CD8-positive, alpha-beta memory T cell (primary cell): ENCODE data around the gene GUCY1A2. TPM values are rescaled to one million over a fixed set of nuclear protein-coding genes. Genes with fewer than 3 reads are reported as not detected.

ENCODE experiments used
- CTCF ChIA-PET: fragments of 350-600 bp; sonication (Branson Sonifier 250); formaldehyde crosslinking; loops from one replicate; lab custom pipeline; 2021; ENCODE audit warnings: antibody characterized with exemption; lab: Charles Lee
- POLR2A ChIA-PET: fragments of 350-600 bp; sonication (Branson Sonifier 250); formaldehyde crosslinking; loops from one replicate; lab custom pipeline; 2021; ENCODE audit warnings: antibody characterized with exemption; lab: Charles Lee
- DNase-seq, 5 donors: peaks; one replicate each; pipeline versions ENCODE4 v3.0.0 to v3.0.0-alpha.2; 2020 to 2022; ENCODE audit warnings: mixed read lengths in 1 of 5
- H3K27ac ChIP-seq: one replicate; pipeline ENCODE4 v1.7.0; 2013; ENCODE audit warnings: low read depth, mild to moderate bottlenecking, low read length, moderate library complexity
- H3K27me3 ChIP-seq: 2 replicates; pipeline ENCODE4 v1.7.0; 2013; ENCODE audit warnings: low read length, mild to moderate bottlenecking; ENCODE audit not compliant: insufficient read depth, poor library complexity, severe bottlenecking
- H3K36me3 ChIP-seq: 2 replicates; pipeline ENCODE4 v1.7.0; 2013; ENCODE audit warnings: mild to moderate bottlenecking, low read length, moderate library complexity; ENCODE audit not compliant: insufficient read depth
- H3K4me1 ChIP-seq: 2 replicates; pipeline ENCODE4 v1.7.0; 2013; ENCODE audit warnings: mild to moderate bottlenecking, low read length, moderate library complexity; ENCODE audit not compliant: insufficient read depth
- H3K4me3 ChIP-seq: 2 replicates; pipeline ENCODE4 v1.7.0; 2013; ENCODE audit warnings: mild to moderate bottlenecking, low read length
- H3K9me3 ChIP-seq: 2 replicates; pipeline ENCODE4 v1.7.0; 2013; ENCODE audit warnings: mild to moderate bottlenecking, low read length
- H3K27ac Mint-ChIP-seq, 8 donors: one replicate each; pipeline ENCODE4 v1.8.0; 2020 to 2021; ENCODE audit warnings: mixed read lengths in 8 of 8, mild to moderate bottlenecking in 6 of 8, inconsistent platforms in 3 of 8, moderate library complexity in 3 of 8
- H3K27me3 Mint-ChIP-seq, 2 donors: one replicate each; pipeline ENCODE4 v1.8.0; 2020 to 2021; ENCODE audit warnings: mixed read lengths in 2 of 2, mild to moderate bottlenecking in 1 of 2, moderate library complexity in 1 of 2
- H3K36me3 Mint-ChIP-seq, 3 donors: one replicate each; pipeline ENCODE4 v1.8.0; 2020 to 2021; ENCODE audit warnings: mixed read lengths in 3 of 3, inconsistent platforms in 1 of 3, mild to moderate bottlenecking in 1 of 3
- H3K4me1 Mint-ChIP-seq, 3 donors: one replicate each; pipeline ENCODE4 v1.8.0; 2020 to 2021; ENCODE audit warnings: mixed read lengths in 3 of 3, inconsistent platforms in 1 of 3, mild to moderate bottlenecking in 1 of 3
- H3K4me3 Mint-ChIP-seq, 7 donors: one replicate each; pipeline ENCODE4 v1.8.0; 2020 to 2021; ENCODE audit warnings: mixed read lengths in 7 of 7, mild to moderate bottlenecking in 6 of 7, moderate library complexity in 4 of 7, inconsistent platforms in 2 of 7
- H3K9me3 Mint-ChIP-seq, 5 donors: one replicate each; pipeline ENCODE4 v1.8.0; 2020 to 2022; ENCODE audit warnings: mixed read lengths in 5 of 5, mild to moderate bottlenecking in 3 of 5, moderate library complexity in 2 of 5, inconsistent platforms in 1 of 5
- polyA plus RNA-seq: library from polyadenylated mRNA; unstranded; fragments of 300-500 nt; fragmentation: Illumina TruSeq; gene quantifications from one replicate; pipeline ENCODE4 v1.2.3, GENCODE V29; 2021
- total RNA-seq, 2 experiments: library from RNA; stranded (reverse); gene quantifications; one replicate each; pipeline ENCODE4 v1.2.3, GENCODE V29; 2021

The GUCY1A2 gene
- total and polyA plus RNA-seq, 3 experiments from 2014 or later, result not detected

DNA sequence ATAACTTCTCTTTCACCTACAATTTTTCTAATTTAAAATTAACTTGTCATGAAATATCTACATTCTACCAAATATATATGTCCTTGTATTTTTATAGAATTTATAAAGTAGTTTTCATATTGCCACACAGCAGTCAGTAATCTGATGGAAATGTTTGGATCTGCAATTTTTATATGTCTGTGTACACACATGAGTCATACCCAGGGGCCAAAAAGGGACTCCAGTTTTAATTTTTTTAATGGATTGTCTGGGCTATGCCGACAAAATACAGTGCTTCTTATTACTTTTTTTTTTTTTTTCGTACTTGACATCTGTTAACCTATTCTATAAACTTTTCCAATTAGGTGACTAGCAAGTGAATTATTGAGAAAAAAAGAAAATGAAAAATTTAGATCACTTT is 6.3 kb downstream of the GUCY1A2 start:
- peaks cover 14 to 22% of the 10 kb centered on the region in 2 donors for H3K27me3 Mint-ChIP-seq
- CTCF ChIA-PET, result no interaction called here
- H3K27ac ChIP-seq, result no peak overlapping the region
- no peaks in the 10 kb centered on the region for H3K4me1 ChIP-seq
- no peaks in the 10 kb centered on the region for H3K27me3 ChIP-seq
- H3K9me3 ChIP-seq, result no peaks in the 10 kb centered on the region
- POLR2A ChIA-PET, result no interaction called here
- H3K4me1 Mint-ChIP-seq, result peaks cover under 1 to 7% (median 1%) of the 10 kb centered on the region in 3 donors
- no peak for DNase-seq
- peaks cover 0 to under 1% (median 0%) of the 10 kb centered on the region in 3 donors for H3K36me3 Mint-ChIP-seq
- no peak overlapping the region for H3K4me3 ChIP-seq
- H3K9me3 Mint-ChIP-seq, result peaks cover 1 to 16% (median 6%) of the 10 kb centered on the region in 5 donors
- H3K36me3 ChIP-seq, result no peaks in the 10 kb centered on the region
- H3K4me3 Mint-ChIP-seq, result no peak overlapping the region
- H3K27ac Mint-ChIP-seq, result no peak overlapping the region

DNA sequence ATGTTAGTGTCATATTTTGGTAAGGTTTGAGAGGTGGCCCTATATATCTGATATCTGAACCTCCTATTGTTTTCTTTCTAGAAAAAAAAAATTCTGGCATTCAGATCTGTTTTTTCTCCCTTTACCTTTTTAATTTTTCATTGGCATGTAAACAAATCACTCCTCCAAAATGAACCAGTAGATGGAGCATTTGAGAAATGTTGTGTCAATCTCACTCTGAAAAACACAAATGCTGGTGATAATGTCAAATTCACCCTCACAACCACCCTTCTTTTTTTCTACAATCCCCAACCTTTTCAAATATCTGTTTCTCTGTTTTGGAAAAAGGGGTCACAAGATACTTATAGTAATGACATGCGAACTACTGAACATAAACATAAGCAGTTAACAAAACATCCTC is 9.1 kb downstream of the GUCY1A2 start:
- Mint-ChIP-seq H3K9me3 (peaks cover 1 to 11% (median 6%) of the 10 kb centered on the region in 5 donors), H3K4me3 (no peak overlapping the region), H3K27ac (no peak overlapping the region), H3K36me3 (no peaks in the 10 kb centered on the region), H3K4me1 (no peaks in the 10 kb centered on the region), H3K27me3 (peaks cover 0 to 3% of the 10 kb centered on the region in 2 donors)
- POLR2A ChIA-PET, result no interaction called here
- Histone ChIP-seq H3K36me3 (no peaks in the 10 kb centered on the region), H3K4me1 (no peaks in the 10 kb centered on the region), H3K4me3 (no peak overlapping the region), H3K9me3 (no peaks in the 10 kb centered on the region), H3K27ac (no peak overlapping the region), H3K27me3 (no peaks in the 10 kb centered on the region)
- DNase-seq, result no peak
- CTCF ChIA-PET, result no interaction called here

DNA sequence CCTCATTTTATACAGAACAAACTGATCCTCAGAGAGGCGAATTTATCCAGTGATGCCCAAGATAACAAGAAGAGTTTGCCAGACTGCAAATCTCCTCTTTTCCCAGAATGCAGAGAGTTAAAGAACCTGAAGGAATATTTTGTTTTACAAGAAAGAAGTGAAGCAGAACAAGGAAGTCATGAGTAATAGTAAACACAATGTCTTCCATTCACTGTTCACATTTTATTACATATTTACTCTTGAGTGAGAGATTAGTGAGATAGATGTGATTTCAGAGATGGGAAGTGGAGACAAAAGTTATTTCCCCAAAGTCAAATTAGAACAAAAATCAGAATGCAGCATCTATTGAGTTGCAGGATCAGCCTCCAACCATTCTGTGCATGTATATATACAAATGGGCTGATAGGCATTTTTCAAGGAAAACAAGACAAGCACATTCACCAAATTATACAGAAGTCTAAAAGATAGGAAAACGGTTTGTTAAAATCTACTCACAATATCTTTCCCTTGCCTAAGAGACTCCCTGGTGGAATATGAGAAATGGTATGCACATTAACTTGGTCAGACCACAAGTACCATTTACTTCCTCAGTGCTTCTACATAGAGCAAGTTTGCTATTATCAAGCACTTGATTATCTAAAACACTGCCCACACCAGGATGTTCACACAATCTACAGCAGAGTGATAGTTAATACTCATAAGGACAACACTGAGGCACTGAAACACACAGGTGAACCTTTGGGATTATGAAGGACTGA is 12.0 kb downstream of the GUCY1A2 start:
- POLR2A ChIA-PET, result no interaction called here
- H3K4me3 Mint-ChIP-seq, result no peak overlapping the region
- no peaks in the 10 kb centered on the region for H3K36me3 Mint-ChIP-seq
- peaks cover 3 to 10% (median 6%) of the 10 kb centered on the region in 5 donors for H3K9me3 Mint-ChIP-seq
- no peaks in the 10 kb centered on the region for H3K4me1 Mint-ChIP-seq
- CTCF ChIA-PET, result no interaction called here
- no peaks in the 10 kb centered on the region for H3K27me3 Mint-ChIP-seq
- no peak overlapping the region for H3K27ac ChIP-seq
- no peaks in the 10 kb centered on the region for H3K4me1 ChIP-seq
- DNase-seq, result no peak
- no peaks in the 10 kb centered on the region for H3K9me3 ChIP-seq
- H3K4me3 ChIP-seq, result no peak overlapping the region
- H3K27me3 ChIP-seq, result no peaks in the 10 kb centered on the region
- H3K27ac Mint-ChIP-seq, result no peak overlapping the region
- no peaks in the 10 kb centered on the region for H3K36me3 ChIP-seq

DNA sequence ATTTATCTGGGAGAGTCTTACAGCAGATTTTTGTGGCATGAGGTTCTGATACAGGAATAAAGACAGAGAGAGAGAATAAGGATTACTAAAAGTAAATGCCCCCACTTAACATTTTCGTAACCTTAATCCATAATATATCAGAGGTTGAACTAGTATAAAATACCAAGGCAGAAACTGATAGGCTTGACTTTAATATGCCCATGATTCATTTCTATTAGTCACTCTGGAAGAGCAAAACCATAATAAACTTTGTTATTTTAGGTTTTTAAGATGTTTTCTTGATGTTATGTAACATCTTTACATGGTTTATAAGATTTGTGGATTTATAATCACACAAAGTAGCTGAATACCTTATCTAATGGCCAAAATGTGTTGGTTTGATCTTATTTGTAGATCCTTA is 19.1 kb downstream of the GUCY1A2 start:
- no peaks in the 10 kb centered on the region for H3K4me1 Mint-ChIP-seq
- no peak for DNase-seq
- H3K27ac Mint-ChIP-seq, result no peak overlapping the region
- peaks cover 0 to 5% (median 0%) of the 10 kb centered on the region in 5 donors for H3K9me3 Mint-ChIP-seq
- Histone ChIP-seq H3K27me3 (no peaks in the 10 kb centered on the region), H3K27ac (no peak overlapping the region), H3K4me3 (no peak overlapping the region), H3K4me1 (no peaks in the 10 kb centered on the region), H3K36me3 (no peaks in the 10 kb centered on the region), H3K9me3 (no peaks in the 10 kb centered on the region)
- no peak overlapping the region for H3K4me3 Mint-ChIP-seq
- H3K27me3 Mint-ChIP-seq, result no peaks in the 10 kb centered on the region
- ChIA-PET CTCF (no interaction called here), POLR2A (no interaction called here)
- H3K36me3 Mint-ChIP-seq, result no peaks in the 10 kb centered on the region

DNA sequence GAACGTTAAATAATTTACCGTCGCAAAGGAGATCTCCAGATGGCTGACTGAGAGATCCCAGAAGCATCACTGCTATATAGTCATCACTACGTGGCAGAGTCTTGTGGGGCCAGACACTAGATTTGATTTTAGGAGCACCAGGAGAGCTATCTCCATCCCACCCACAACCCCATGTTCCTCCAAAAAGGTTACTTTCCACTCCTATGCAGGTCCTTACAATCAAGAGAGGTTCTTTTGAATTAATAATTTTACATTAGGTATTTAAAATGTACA is 19.4 kb downstream of the GUCY1A2 start:
- H3K36me3 Mint-ChIP-seq, result no peaks in the 10 kb centered on the region
- ChIA-PET POLR2A (no interaction called here), CTCF (no interaction called here)
- no peak overlapping the region for H3K27ac Mint-ChIP-seq
- H3K27ac ChIP-seq, result no peak overlapping the region
- H3K4me1 Mint-ChIP-seq, result no peaks in the 10 kb centered on the region
- H3K9me3 ChIP-seq, result no peaks in the 10 kb centered on the region
- no peak overlapping the region for H3K4me3 ChIP-seq
- H3K4me1 ChIP-seq, result no peaks in the 10 kb centered on the region
- H3K27me3 ChIP-seq, result no peaks in the 10 kb centered on the region
- no peaks in the 10 kb centered on the region for H3K36me3 ChIP-seq
- no peaks in the 10 kb centered on the region for H3K27me3 Mint-ChIP-seq
- H3K4me3 Mint-ChIP-seq, result no peak overlapping the region
- DNase-seq, result no peak
- peaks cover 0 to 5% (median under 1%) of the 10 kb centered on the region in 5 donors for H3K9me3 Mint-ChIP-seq

DNA sequence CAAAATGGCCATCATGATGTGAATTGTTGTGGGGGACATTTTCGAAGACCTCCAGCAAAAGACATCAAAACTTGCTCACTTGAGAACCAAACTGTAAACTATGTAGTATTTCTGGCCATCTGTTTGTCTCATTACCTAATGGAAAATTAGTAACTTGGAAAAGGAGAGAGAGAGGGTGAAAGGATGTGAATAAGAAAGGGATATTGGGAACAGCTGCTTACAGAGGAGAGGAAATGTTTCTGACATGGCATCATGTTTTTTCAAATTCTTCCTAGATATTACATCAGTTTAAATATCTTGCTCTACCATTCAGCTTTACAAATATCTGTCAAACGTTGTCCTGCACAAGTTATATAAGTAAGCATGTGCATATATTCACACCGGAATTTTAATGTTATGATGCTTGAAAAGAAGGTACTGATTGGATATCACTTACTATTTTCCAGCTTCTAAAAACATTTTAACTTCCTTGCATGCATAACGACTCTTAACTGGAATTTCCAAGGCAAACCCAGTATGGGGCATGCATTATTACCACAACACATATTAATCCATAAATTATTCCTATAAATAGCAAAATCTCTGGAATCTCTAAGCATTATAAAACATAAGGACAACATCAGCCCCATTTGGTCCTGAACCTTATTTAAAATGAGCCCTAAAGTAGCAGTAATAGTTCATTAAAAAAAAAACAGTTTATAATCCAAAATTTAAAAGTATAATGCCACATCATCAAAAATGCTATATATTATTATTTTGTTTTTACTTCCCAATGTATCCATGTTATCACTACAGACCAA is 20.0 kb downstream of the GUCY1A2 start:
- no peak overlapping the region for H3K27ac Mint-ChIP-seq
- no peak overlapping the region for H3K4me3 ChIP-seq
- no peaks in the 10 kb centered on the region for H3K36me3 Mint-ChIP-seq
- no peaks in the 10 kb centered on the region for H3K27me3 Mint-ChIP-seq
- ChIA-PET POLR2A (no interaction called here), CTCF (no interaction called here)
- H3K9me3 ChIP-seq, result no peaks in the 10 kb centered on the region
- no peaks in the 10 kb centered on the region for H3K27me3 ChIP-seq
- no peak overlapping the region for H3K27ac ChIP-seq
- H3K4me1 Mint-ChIP-seq, result no peaks in the 10 kb centered on the region
- no peak overlapping the region for H3K4me3 Mint-ChIP-seq
- H3K4me1 ChIP-seq, result no peaks in the 10 kb centered on the region
- H3K36me3 ChIP-seq, result no peaks in the 10 kb centered on the region
- peaks cover 0 to 5% (median 4%) of the 10 kb centered on the region in 5 donors for H3K9me3 Mint-ChIP-seq
- DNase-seq, result no peak

DNA sequence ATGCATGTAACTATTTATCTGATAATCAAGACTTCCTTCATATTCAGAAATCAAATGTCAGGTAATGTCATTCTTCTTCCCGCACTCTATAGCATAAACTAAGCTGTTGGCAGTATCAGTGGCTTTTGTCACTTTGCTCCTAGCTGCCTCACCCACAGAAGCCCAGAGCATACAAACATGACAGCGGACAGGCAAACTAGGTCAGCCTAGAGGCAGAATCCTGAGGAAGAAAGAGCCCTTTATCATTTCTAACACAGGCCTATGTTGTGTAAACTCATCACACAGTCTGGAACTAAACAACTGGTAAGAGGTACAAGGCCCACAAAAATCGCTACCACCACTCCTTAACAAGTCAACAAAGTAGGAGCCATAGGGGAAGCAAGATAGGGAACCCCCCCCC is 21.0 kb downstream of the GUCY1A2 start:
- H3K4me1 Mint-ChIP-seq, result no peaks in the 10 kb centered on the region
- H3K27me3 Mint-ChIP-seq, result no peaks in the 10 kb centered on the region
- no peaks in the 10 kb centered on the region for H3K36me3 Mint-ChIP-seq
- no peak for DNase-seq
- ChIA-PET CTCF (no interaction called here), POLR2A (no interaction called here)
- H3K27ac ChIP-seq, result no peak overlapping the region
- H3K27ac Mint-ChIP-seq, result no peak overlapping the region
- peaks cover 2 to 5% (median 4%) of the 10 kb centered on the region in 5 donors for H3K9me3 Mint-ChIP-seq
- no peaks in the 10 kb centered on the region for H3K9me3 ChIP-seq
- H3K4me1 ChIP-seq, result no peaks in the 10 kb centered on the region
- H3K4me3 ChIP-seq, result no peak overlapping the region
- no peaks in the 10 kb centered on the region for H3K27me3 ChIP-seq
- no peak overlapping the region for H3K4me3 Mint-ChIP-seq
- H3K36me3 ChIP-seq, result no peaks in the 10 kb centered on the region

DNA sequence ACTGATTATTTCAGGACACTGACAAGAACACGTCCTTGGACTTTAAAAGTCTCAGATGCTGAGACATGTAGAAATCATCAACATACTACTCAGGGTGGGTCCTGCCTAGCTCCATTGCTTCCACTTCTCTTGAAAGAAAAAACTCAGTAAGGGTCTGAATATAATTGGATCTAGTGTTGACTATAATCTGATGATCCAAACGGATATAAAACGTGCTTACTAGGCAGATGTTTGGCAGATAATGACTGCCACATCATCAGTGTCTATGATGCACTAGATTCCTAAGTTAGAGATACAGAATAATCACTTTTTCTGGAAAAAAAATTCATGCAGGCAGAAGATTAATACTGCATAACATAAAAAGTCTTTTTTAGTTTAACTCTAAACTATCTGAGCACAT is 21.6 kb downstream of the GUCY1A2 start:
- no peak for DNase-seq
- POLR2A ChIA-PET, result no interaction called here

More for the DNA sequence above, 21.6 kb downstream of the GUCY1A2 start:
- H3K4me3 ChIP-seq, result no peak overlapping the region
- Mint-ChIP-seq H3K4me3 (no peak overlapping the region), H3K27me3 (no peaks in the 10 kb centered on the region), H3K36me3 (no peaks in the 10 kb centered on the region), H3K27ac (no peak overlapping the region), H3K4me1 (no peaks in the 10 kb centered on the region), H3K9me3 (peaks cover 2 to 6% (median 4%) of the 10 kb centered on the region in 5 donors)
- no peak overlapping the region for H3K27ac ChIP-seq
- no peaks in the 10 kb centered on the region for H3K36me3 ChIP-seq
- H3K9me3 ChIP-seq, result no peaks in the 10 kb centered on the region
- H3K4me1 ChIP-seq, result no peaks in the 10 kb centered on the region
- CTCF ChIA-PET, result no interaction called here
- H3K27me3 ChIP-seq, result no peaks in the 10 kb centered on the region
